ENCODE measurements around the gene SPATS2L.

GRCh38 chr2:200528228-200528627, 221.7 kb downstream of the SPATS2L start:
- no peak for TF ChIP-seq EZH2 (IDR thresholded peaks at IDR 0.05)
- TF ChIP-seq CTCF (IDR thresholded peaks at IDR 0.05): no peak
